Measurements from ENCODE around the gene SESN3.

- TF ChIP-seq, protein P1, sequence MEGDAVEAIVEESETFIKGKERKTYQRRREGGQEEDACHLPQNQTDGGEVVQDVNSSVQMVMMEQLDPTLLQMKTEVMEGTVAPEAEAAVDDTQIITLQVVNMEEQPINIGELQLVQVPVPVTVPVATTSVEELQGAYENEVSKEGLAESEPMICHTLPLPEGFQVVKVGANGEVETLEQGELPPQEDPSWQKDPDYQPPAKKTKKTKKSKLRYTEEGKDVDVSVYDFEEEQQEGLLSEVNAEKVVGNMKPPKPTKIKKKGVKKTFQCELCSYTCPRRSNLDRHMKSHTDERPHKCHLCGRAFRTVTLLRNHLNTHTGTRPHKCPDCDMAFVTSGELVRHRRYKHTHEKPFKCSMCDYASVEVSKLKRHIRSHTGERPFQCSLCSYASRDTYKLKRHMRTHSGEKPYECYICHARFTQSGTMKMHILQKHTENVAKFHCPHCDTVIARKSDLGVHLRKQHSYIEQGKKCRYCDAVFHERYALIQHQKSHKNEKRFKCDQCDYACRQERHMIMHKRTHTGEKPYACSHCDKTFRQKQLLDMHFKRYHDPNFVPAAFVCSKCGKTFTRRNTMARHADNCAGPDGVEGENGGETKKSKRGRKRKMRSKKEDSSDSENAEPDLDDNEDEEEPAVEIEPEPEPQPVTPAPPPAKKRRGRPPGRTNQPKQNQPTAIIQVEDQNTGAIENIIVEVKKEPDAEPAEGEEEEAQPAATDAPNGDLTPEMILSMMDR (IDR thresholded peaks at IDR 0.05; ENCODE audit: borderline replicate concordance, extremely low read depth, low read length, poor library complexity, severe bottlenecking), result no peak
- TF ChIP-seq EZH2 (IDR thresholded peaks at IDR 0.05; ENCODE audit: borderline replicate concordance, low read depth, low read length, severe bottlenecking), result no peak
Observed at GRCh38 chr11:95245038-95245437, 14.0 kb upstream of the SESN3 start.
